ENCODE data around the gene LCAT.
"Not testable (repeated sequence)": the region's sequence is repeated elsewhere in the genome, so short reads cannot be mapped to it uniquely, and the experiment has no call there.

LCAT gene

DNA sequence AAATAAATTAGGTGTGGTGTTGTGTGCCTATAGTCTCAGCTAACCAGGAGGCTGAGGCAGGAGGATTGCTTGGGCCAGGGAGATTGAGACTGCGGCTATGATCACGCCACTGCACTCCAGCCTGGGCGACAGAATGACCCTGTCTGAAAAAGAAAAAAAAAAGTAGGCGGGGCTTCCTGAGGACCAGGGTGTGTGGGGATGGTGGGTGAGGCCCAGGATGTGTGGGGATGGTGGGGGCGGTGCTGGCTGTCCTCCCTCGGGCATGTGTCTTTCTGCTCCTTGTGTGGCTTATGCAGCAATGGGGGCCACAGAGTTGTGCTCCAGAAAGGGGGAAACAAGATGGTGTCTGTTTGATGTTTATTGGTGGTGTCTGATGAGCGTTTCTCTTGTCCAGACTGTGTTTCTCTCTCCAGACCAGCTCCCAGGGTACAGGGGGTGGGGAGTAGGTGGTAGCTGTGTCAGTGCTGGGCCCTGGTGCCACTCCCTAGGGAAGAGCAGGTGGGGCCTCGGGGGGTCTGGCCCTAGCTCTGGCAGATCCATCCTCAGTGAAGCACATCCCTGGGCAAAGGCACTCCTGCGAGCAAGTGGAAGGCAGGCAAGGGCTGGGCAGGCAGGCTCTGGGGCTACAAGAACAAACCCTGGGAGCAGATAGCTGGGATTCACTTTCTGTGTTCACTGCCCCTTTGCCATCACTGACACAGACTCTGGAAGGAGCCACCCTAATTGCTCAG is 2.3 kb downstream of the LCAT start:
- TF ChIP-seq, protein P1, sequence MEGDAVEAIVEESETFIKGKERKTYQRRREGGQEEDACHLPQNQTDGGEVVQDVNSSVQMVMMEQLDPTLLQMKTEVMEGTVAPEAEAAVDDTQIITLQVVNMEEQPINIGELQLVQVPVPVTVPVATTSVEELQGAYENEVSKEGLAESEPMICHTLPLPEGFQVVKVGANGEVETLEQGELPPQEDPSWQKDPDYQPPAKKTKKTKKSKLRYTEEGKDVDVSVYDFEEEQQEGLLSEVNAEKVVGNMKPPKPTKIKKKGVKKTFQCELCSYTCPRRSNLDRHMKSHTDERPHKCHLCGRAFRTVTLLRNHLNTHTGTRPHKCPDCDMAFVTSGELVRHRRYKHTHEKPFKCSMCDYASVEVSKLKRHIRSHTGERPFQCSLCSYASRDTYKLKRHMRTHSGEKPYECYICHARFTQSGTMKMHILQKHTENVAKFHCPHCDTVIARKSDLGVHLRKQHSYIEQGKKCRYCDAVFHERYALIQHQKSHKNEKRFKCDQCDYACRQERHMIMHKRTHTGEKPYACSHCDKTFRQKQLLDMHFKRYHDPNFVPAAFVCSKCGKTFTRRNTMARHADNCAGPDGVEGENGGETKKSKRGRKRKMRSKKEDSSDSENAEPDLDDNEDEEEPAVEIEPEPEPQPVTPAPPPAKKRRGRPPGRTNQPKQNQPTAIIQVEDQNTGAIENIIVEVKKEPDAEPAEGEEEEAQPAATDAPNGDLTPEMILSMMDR (IDR thresholded peaks at IDR 0.05; ENCODE audit: insufficient read depth, low read depth, low read length, missing control alignments): no peak
- no peak for DNase-seq (ENCODE audit: low read depth)
- no peak overlapping the region for H3K4me3 ChIP-seq (ENCODE audit: low read length)

DNA sequence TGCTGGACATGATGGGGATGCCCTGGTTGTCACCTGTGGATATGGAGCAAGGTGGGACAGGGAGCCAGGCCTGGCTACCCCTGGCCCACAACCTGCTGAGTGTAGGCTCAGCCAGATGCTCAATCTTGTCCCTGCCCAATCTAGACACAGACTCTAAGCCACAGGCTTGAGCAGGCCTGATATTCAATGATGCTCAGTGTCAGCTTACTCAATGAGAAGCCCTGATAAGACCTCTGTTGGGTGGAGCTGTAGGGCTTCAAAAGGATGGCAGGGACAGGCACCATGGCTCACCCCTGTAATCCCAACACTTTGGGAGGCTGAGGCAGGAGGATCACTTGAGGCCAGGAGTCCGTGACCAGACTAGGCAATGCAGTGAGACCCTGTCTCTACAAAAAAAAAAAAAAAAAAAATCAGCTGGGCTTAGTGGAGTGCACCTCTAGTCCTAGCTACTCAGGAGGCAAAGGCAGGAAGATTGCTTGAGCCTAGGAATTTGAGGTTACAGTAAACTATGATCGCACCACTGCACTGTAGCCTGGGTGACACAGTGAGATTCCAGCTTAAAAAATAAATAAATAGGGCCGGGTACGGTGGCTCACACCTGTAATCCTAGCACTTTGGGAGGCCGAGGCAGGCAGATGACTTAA is 3.4 kb downstream of the LCAT start:
- DNase-seq (ENCODE audit: low read depth): no peak
- H3K4me3 ChIP-seq (ENCODE audit: low read length): no peak overlapping the region
- TF ChIP-seq, protein P1 (IDR thresholded peaks at IDR 0.05; ENCODE audit: insufficient read depth, low read depth, low read length, missing control alignments): no peak

DNA sequence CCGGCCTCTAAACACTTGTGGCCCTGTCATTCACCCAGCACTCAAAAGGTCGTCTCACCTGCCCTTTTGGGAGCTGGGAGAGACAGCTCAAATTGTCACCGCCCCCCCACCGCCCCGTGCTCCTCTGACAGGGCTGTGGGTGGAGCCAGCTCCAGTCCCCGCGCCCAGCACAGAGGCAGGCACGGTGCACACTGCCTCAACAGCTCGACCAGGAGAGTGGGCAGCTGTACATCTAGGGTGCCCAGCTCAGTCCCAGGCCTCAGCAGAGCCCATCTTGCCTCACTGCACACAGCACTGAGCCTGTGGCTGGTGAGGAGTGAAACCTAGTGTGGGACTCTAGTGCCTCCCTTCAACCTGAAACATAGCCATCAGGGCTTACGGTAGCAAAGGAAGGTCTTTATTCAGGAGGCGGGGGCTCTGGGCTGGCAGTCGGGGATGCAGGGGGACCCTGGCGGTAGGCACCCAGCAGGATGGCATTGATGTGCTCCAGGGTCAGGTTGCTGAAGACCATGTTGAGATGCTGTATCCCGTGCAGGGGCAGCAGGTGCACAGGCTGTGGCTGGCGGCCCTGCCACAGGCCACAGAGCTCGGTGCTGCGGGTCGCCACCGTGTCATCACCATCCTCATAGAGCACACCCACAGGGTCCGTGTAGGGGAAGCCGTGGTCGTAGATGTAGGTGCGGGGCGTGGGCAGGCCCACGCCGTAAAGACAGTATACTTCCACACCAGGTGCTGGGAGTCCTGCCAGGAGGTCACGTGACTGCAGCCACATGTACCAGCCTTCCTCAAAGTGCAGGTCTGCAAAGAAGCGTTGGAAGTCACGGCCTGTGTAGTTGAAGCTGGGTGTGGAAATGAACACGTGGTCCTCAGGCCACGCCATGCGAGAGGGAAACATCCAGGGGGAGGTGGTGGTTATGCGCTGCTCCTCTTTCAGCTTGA is 4.1 kb downstream of the LCAT start:
- DNase-seq (ENCODE audit: low read depth): no peak
- TF ChIP-seq, protein P1 (IDR thresholded peaks at IDR 0.05; ENCODE audit: insufficient read depth, low read depth, low read length, missing control alignments): no peak
- H3K4me3 ChIP-seq (ENCODE audit: low read length): no peak overlapping the region

DNA sequence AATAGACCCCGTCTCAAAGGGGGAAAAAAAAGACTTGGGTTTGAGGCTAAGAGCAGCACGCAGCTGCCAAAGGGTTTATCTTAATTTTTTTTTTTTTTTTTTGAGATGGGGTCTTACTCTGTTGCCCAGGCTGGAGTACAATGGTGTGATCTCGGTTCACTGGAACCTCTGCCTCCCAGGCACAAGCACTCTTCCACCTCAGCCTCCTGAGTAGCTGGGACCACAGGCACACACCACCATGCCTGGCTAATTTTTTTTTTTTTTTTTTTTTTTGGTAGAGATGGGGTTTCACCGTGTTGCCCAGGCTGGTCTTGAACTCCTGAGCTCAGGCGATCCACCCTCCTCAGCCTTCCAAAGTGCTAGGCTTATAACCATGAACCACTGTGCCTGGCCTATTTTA is 6.2 kb downstream of the LCAT start:
- not testable (repeated sequence) for DNase-seq (ENCODE audit: low read depth); H3K4me3 ChIP-seq (ENCODE audit: low read length)

DNA sequence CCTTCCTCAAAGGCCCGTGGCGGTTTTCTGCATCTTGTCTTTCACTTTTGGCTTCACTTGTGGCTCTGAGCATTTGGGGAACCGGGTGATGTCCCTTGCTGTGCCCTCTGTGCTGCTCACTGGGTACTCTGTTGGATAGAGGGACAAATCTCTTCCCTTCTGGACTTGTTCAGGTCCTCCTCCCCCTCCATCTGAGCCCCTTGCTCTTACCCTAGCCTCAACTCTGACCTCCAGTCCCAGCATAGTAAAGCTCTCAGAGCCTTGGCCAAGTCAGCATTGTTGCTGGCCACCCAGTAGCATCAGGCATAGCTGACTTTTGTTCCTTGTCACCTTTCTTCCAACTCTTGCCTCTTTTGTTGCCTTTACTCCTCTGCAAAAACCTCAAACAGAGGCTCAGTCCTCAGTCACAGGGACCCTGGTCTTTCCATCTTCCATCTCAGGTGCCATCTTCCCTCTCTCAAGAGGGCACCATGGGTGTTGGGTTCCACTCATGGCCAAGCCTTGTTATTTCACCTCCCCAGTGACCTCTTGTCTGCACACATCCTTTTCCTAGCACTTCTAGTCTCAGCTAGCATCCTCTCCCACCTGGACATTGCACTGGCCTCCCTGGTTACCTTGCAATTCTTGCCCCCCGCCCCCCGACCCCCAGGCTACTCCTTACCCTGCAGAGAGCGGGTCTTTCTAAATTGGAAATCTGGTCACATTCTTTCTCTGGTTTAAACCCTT is 6.9 kb downstream of the LCAT start:
- no peak for DNase-seq (ENCODE audit: low read depth)
- TF ChIP-seq, protein P1 (IDR thresholded peaks at IDR 0.05; ENCODE audit: insufficient read depth, low read depth, low read length, missing control alignments): no peak
- peak overlapping the region; percentile 96 for H3K4me3 ChIP-seq (ENCODE audit: low read length)

DNA sequence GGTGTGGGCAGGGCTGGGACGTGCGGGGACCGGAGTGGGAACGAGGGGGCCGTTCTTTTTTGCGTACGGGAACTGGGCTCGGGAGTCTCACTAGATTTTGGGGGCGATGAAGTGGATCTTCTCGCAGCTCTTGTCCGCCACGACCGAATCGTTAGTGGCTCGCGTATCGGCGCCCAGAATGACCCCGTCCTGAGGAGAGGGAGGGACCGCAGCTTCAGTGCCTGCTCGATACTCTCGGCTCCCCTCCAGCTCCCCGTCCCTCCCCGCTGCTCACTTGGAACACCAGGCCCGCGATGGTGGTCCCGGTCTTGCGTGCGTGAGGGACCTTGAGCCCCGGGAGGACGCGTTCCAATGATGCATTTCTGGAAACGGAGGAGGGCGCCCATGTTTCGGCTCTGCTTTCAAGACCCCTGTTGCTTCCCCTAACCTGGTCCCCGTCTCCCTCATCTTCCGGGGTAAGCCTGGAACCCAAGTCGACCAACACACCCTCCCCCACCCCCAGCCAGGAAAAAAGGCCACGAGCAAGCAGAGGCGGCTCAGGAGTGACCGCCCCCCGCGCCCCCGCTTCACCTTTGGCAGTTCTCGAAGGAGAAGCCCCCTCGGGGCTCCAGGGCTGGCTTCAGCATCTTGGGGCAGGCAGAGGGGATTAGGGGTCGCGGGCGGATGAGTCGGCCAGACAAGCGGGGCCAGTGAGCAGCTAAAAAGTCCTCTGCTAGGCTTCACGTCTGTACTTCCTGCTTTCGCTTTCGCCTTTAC is 7.6 kb downstream of the LCAT start, which contains the start of gene PSMB10:
Gene PSMB10, minus strand, starts transcription at position 727 of the 756 bp plus-strand sequence. Its CDS starts 101 bp downstream, at position 626.
- peak; percentile 59 for DNase-seq (ENCODE audit: low read depth)
- TF ChIP-seq, protein P1 (IDR thresholded peaks at IDR 0.05; ENCODE audit: insufficient read depth, low read depth, low read length, missing control alignments): no peak
- peak within 1 kb of the TSS; percentile 96 for H3K4me3 ChIP-seq (ENCODE audit: low read length)

Measured in epithelial cell of esophagus (primary cell).